ENCODE results near the gene LNX2. TPM values are rescaled to one million over a fixed set of nuclear protein-coding genes. Genes with fewer than 3 reads are reported as not detected.

The LNX2 gene
- total RNA-seq, 2 experiments from 2014 or later = 6.8 to 9.7 TPM

GRCh38 chr13:27657724-27658123, 37.4 kb upstream of the LNX2 start:
- no peak overlapping the region for H3K27ac ChIP-seq (ENCODE audit: low read depth, low read length, poor library complexity, severe bottlenecking)
- H3K36me3 ChIP-seq (ENCODE audit: insufficient read depth, low read length) = peaks cover 51% of the 10 kb centered on the region
- no peak for TF ChIP-seq CTCF (conservative IDR thresholded peaks at IDR 0.05; ENCODE audit: low read length)
- TF ChIP-seq EZH2phosphoT487 (IDR thresholded peaks at IDR 0.05; ENCODE audit: borderline replicate concordance, low read depth, low read length) = no peak
- H2AFZ ChIP-seq (ENCODE audit: low read length) = no peak overlapping the region
- BruUV-seq (replicated peaks) = no TSS peak
- ChIA-PET CTCF (ENCODE audit: unreplicated experiment) (no interaction called here), POLR2A (interaction anchor here (1.4 kb wide), 1 partner anchor 15 kb away, joined by 4 read pairs; no protein-coding TSS in a partner anchor)
- intact Hi-C loops (cut with micrococcal nuclease; ENCODE audit: unreplicated experiment) = no loop called here
- H3K4me1 ChIP-seq (ENCODE audit: insufficient read depth, low read length, poor library complexity, severe bottlenecking) = no peaks in the 10 kb centered on the region
- H4K20me1 ChIP-seq (ENCODE audit: insufficient read depth, low read length) = no peaks in the 10 kb centered on the region
- no peak for DNase-seq (ENCODE audit: low spot score)
- no peaks in the 10 kb centered on the region for H3K9me2 ChIP-seq (ENCODE audit: insufficient read depth, low read length)
- H3K4me2 ChIP-seq (ENCODE audit: low read length) = no peak overlapping the region
- no peaks in the 10 kb centered on the region for H3K9me3 ChIP-seq (ENCODE audit: low read length)
- H3K79me2 ChIP-seq (ENCODE audit: insufficient read depth, low read depth, low read length) = peaks cover 16% of the 10 kb centered on the region; the same call in 1 of the 2 replicates
- no peak overlapping the region for H3K4me3 ChIP-seq (ENCODE audit: low read depth, low read length, poor library complexity, severe bottlenecking)

- intact Hi-C loops (cut with micrococcal nuclease; ENCODE audit: unreplicated experiment) = no loop called here
- Histone ChIP-seq H3K4me1 (ENCODE audit: insufficient read depth, low read length, poor library complexity, severe bottlenecking) (no peaks in the 10 kb centered on the region), H3K4me2 (ENCODE audit: low read length) (no peak overlapping the region), H3K36me3 (ENCODE audit: insufficient read depth, low read length) (peaks cover 68% of the 10 kb centered on the region), H3K79me2 (ENCODE audit: insufficient read depth, low read depth, low read length) (peaks cover 16% of the 10 kb centered on the region; the same call in 1 of the 2 replicates), H2AFZ (ENCODE audit: low read length) (no peak overlapping the region), H4K20me1 (ENCODE audit: insufficient read depth, low read length) (no peaks in the 10 kb centered on the region), H3K27ac (ENCODE audit: low read depth, low read length, poor library complexity, severe bottlenecking) (no peak overlapping the region), H3K9me2 (ENCODE audit: insufficient read depth, low read length) (no peaks in the 10 kb centered on the region), H3K4me3 (ENCODE audit: low read depth, low read length, poor library complexity, severe bottlenecking) (no peak overlapping the region), H3K9me3 (ENCODE audit: low read length) (peaks cover 9% of the 10 kb centered on the region)
- no peak for DNase-seq (ENCODE audit: low spot score)
- no TSS peak for BruUV-seq (replicated peaks)
- ChIA-PET POLR2A (interaction anchor here (4.3 kb wide), 1 partner anchor 11 kb away, joined by 13 read pairs; no protein-coding TSS in a partner anchor), CTCF (ENCODE audit: unreplicated experiment) (interaction anchor here (0.9 kb wide), 1 partner anchor 12 kb away, joined by 3 read pairs; no protein-coding TSS in a partner anchor)
- TF ChIP-seq EZH2phosphoT487 (IDR thresholded peaks at IDR 0.05; ENCODE audit: borderline replicate concordance, low read depth, low read length) (no peak), CTCF (conservative IDR thresholded peaks at IDR 0.05; ENCODE audit: low read length) (no peak)
Observed at GRCh38 chr13:27654816-27655215, 34.5 kb upstream of the LNX2 start.

DNA sequence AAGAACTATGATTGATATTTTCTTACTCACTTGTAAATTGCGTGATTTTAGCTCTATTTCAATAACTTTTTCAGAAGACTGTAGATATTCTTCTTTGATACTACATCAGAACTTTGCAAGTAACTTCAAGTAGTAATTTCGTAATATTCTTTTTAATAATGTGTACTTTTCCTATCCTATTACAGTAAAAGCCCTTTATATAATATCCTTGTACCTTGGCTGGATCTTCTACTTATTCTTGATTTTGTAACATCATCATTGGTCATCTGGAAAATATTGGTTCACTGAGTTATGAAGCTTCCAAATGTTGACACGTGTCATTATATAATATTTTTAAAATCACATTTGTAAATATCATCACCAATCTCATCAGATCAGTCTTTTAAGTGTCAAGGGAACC, 33.7 kb upstream of the LNX2 start:
- POLR2A ChIA-PET = interaction anchor here (0.6 to 4.3 kb wide), 4 partner anchors 11 to 133 kb away, joined by 3 to 13 read pairs (median 4); no protein-coding TSS in a partner anchor

More for the DNA sequence above, 33.7 kb upstream of the LNX2 start:
- peaks cover 16% of the 10 kb centered on the region for H3K9me3 ChIP-seq (ENCODE audit: low read length)
- H3K4me3 ChIP-seq (ENCODE audit: low read depth, low read length, poor library complexity, severe bottlenecking) = no peak overlapping the region
- intact Hi-C loops (cut with micrococcal nuclease; ENCODE audit: unreplicated experiment) = no loop called here
- no peak for DNase-seq (ENCODE audit: low spot score)
- H3K9me2 ChIP-seq (ENCODE audit: insufficient read depth, low read length) = no peaks in the 10 kb centered on the region
- BruUV-seq (replicated peaks) = no TSS peak
- no peaks in the 10 kb centered on the region for H4K20me1 ChIP-seq (ENCODE audit: insufficient read depth, low read length)
- peaks cover 70% of the 10 kb centered on the region for H3K36me3 ChIP-seq (ENCODE audit: insufficient read depth, low read length)
- H3K79me2 ChIP-seq (ENCODE audit: insufficient read depth, low read depth, low read length) = peaks cover 16% of the 10 kb centered on the region; the same call in 1 of the 2 replicates
- CTCF ChIA-PET (ENCODE audit: unreplicated experiment) = interaction anchor here (0.9 kb wide), 1 partner anchor 11 kb away, joined by 3 read pairs; no protein-coding TSS in a partner anchor
- no peak overlapping the region for H3K4me2 ChIP-seq (ENCODE audit: low read length)
- H3K27ac ChIP-seq (ENCODE audit: low read depth, low read length, poor library complexity, severe bottlenecking) = no peak overlapping the region
- no peaks in the 10 kb centered on the region for H3K4me1 ChIP-seq (ENCODE audit: insufficient read depth, low read length, poor library complexity, severe bottlenecking)
- TF ChIP-seq EZH2phosphoT487 (IDR thresholded peaks at IDR 0.05; ENCODE audit: borderline replicate concordance, low read depth, low read length) (no peak), CTCF (conservative IDR thresholded peaks at IDR 0.05; ENCODE audit: low read length) (no peak)
- H2AFZ ChIP-seq (ENCODE audit: low read length) = no peak overlapping the region

Data from OCI-LY7 (cell line).